Subcutaneous abdominal adipose tissue (tissue), 5 donors: Measurements from ENCODE around the gene POM121.
"Not testable (repeated sequence)": the region's sequence is repeated elsewhere in the genome, so short reads cannot be mapped to it uniquely, and the experiment has no call there.

Experiments used
- H3K27ac ChIP-seq: one replicate; pipeline ENCODE4 v1.7.0; 2013; ENCODE audit warnings: low read depth, mild to moderate bottlenecking, inconsistent platforms, low read length, moderate library complexity
- H3K27me3 ChIP-seq, 5 donors: one replicate each; pipeline ENCODE4 v1.7.0; 2013; ENCODE audit warnings: low read length in 5 of 5, inconsistent platforms in 1 of 5; ENCODE audit not compliant: control insufficient read depth in 5 of 5, insufficient read depth in 4 of 5
- H3K36me3 ChIP-seq, 5 donors: one replicate each; pipeline ENCODE4 v1.7.0; 2013; ENCODE audit warnings: low read length in 5 of 5; ENCODE audit not compliant: control insufficient read depth in 5 of 5, insufficient read depth in 5 of 5
- H3K4me1 ChIP-seq, 5 donors: one replicate each; pipeline ENCODE4 v1.7.0; 2013; ENCODE audit warnings: low read length in 5 of 5, mild to moderate bottlenecking in 3 of 5, moderate library complexity in 1 of 5; ENCODE audit not compliant: control insufficient read depth in 5 of 5, insufficient read depth in 5 of 5
- H3K4me3 ChIP-seq, 5 donors: one replicate each; pipeline ENCODE4 v1.7.0; 2013; ENCODE audit warnings: low read length in 5 of 5, low read depth in 1 of 5
- H3K9ac ChIP-seq, 5 donors: one replicate each; pipeline ENCODE4 v1.7.0; 2013; ENCODE audit warnings: low read length in 5 of 5, mild to moderate bottlenecking in 4 of 5, moderate library complexity in 3 of 5
- H3K9me3 ChIP-seq, 5 donors: one replicate each; pipeline ENCODE4 v1.7.0; 2013; ENCODE audit warnings: low read length in 5 of 5; ENCODE audit not compliant: control insufficient read depth in 5 of 5
- donor health status: healthy.
- donor health status: healthy.
- donor health status: healthy.
- donor health status: healthy.
- donor health status: healthy.

Gene POM121

GRCh38 chr7:72990146-72990913, 65.4 kb downstream of the POM121 start:
- not testable (repeated sequence) for H3K27ac ChIP-seq, H3K4me1 ChIP-seq, H3K9ac ChIP-seq, H3K9me3 ChIP-seq, H3K27me3 ChIP-seq, H3K36me3 ChIP-seq, H3K4me3 ChIP-seq

GRCh38 chr7:72995484-72995883, 70.6 kb downstream of the POM121 start:
- H3K36me3 ChIP-seq, H3K27ac ChIP-seq, H3K4me1 ChIP-seq, H3K9ac ChIP-seq, H3K9me3 ChIP-seq, H3K4me3 ChIP-seq, H3K27me3 ChIP-seq: not testable (repeated sequence)

DNA sequence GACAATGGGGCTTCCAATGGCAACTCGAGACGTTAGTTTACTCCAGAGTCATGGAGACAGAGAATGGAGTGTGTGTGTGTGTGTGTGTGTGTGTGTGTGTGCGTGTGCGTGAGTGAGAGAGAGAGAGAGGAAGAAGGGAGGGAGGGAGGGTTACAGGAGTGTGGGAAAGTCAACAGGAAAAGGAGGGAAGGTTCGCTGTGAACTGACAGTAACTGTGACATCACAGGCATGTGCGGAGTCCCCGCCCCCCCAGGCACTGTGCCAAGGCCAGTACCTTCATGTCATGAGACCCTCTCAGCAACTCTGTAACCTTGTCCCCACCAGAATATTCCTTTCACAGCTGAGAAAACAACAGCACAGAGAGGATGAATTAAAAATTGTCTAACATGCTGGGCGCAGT, 72.6 kb downstream of the POM121 start:
- not testable (repeated sequence) for H3K9me3 ChIP-seq, H3K27me3 ChIP-seq, H3K4me1 ChIP-seq, H3K27ac ChIP-seq, H3K36me3 ChIP-seq, H3K4me3 ChIP-seq, H3K9ac ChIP-seq

GRCh38 chr7:72997887-72998468, 73.1 kb downstream of the POM121 start:
- H3K27ac ChIP-seq, H3K36me3 ChIP-seq, H3K4me3 ChIP-seq, H3K4me1 ChIP-seq, H3K9me3 ChIP-seq, H3K9ac ChIP-seq, H3K27me3 ChIP-seq: not testable (repeated sequence)
